ENCODE measurements around the gene UBR2.

The UBR2 gene

GRCh38 chr6:42690151-42690702 lies 126.4 kb downstream of the UBR2 start:
- H3K27ac ChIP-seq = peak overlapping the region; percentile 51
- no peaks in the 10 kb centered on the region for H3K9me3 ChIP-seq
- H3K36me3 ChIP-seq = peaks cover 98% of the 10 kb centered on the region
- TF ChIP-seq, protein P1, sequence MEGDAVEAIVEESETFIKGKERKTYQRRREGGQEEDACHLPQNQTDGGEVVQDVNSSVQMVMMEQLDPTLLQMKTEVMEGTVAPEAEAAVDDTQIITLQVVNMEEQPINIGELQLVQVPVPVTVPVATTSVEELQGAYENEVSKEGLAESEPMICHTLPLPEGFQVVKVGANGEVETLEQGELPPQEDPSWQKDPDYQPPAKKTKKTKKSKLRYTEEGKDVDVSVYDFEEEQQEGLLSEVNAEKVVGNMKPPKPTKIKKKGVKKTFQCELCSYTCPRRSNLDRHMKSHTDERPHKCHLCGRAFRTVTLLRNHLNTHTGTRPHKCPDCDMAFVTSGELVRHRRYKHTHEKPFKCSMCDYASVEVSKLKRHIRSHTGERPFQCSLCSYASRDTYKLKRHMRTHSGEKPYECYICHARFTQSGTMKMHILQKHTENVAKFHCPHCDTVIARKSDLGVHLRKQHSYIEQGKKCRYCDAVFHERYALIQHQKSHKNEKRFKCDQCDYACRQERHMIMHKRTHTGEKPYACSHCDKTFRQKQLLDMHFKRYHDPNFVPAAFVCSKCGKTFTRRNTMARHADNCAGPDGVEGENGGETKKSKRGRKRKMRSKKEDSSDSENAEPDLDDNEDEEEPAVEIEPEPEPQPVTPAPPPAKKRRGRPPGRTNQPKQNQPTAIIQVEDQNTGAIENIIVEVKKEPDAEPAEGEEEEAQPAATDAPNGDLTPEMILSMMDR (IDR thresholded peaks at IDR 0.05) = no peak
- no peaks in the 10 kb centered on the region for H3K27me3 ChIP-seq
- no peaks in the 10 kb centered on the region for H3K4me1 ChIP-seq (ENCODE audit: control insufficient read depth in 1 of 2, insufficient read depth in 1 of 2, low read depth in 1 of 2, low read length in 1 of 2)
- H3K4me3 ChIP-seq (ENCODE audit: low read depth in 1 of 2, low read length in 1 of 2) = no peak overlapping the region

GRCh38 chr6:42690872-42691271 lies 127.0 kb downstream of the UBR2 start:
- Histone ChIP-seq H3K9me3 (no peaks in the 10 kb centered on the region), H3K27ac (peak overlapping the region; percentile 51), H3K36me3 (peaks cover 95% of the 10 kb centered on the region), H3K4me1 (ENCODE audit: control insufficient read depth in 1 of 2, insufficient read depth in 1 of 2, low read depth in 1 of 2, low read length in 1 of 2) (no peaks in the 10 kb centered on the region), H3K27me3 (no peaks in the 10 kb centered on the region), H3K4me3 (ENCODE audit: low read depth in 1 of 2, low read length in 1 of 2) (no peak overlapping the region)
- TF ChIP-seq, protein P1 (IDR thresholded peaks at IDR 0.05) = no peak

GRCh38 chr6:42692137-42692911 lies 128.5 kb downstream of the UBR2 start:
- Histone ChIP-seq H3K9me3 (no peaks in the 10 kb centered on the region), H3K27me3 (no peaks in the 10 kb centered on the region), H3K36me3 (peaks cover 86% of the 10 kb centered on the region), H3K4me1 (ENCODE audit: control insufficient read depth in 1 of 2, insufficient read depth in 1 of 2, low read depth in 1 of 2, low read length in 1 of 2) (no peaks in the 10 kb centered on the region), H3K4me3 (ENCODE audit: low read depth in 1 of 2, low read length in 1 of 2) (no peak overlapping the region), H3K27ac (no peak overlapping the region)
- TF ChIP-seq, protein P1 (IDR thresholded peaks at IDR 0.05) = no peak

DNA sequence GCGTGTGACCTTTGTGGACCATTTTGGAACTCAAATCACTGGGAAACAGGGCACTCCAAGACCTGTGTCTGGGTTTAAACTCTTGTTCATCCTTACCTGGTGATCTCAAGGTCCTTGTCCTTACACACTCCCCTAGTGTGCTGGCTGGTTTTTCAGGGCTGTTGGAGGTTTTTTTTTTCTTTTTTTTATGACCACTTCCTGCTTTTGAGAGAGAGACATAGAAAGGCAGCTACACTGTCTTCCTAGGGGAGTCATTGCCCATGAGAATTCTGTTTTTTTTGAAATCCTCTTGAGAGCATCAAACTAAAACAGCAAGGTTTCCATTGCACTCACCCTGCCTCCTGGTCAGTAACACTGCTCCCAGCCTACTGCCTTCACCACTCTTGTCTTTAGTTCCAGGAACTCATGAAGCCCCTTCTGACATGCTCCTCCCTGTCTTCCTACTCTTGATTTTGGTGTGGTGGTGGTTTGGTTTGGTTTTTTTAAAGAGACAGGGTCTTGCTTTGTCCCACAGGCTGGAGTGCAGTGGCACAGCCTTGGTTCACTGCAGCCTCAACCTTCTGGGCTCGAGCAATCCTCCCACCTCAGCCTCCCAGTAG lies 130.0 kb downstream of the UBR2 start:
- no peaks in the 10 kb centered on the region for H3K27me3 ChIP-seq
- H3K4me3 ChIP-seq (ENCODE audit: low read depth in 1 of 2, low read length in 1 of 2) = no peak overlapping the region
- H3K9me3 ChIP-seq = no peaks in the 10 kb centered on the region
- peaks cover 71% of the 10 kb centered on the region for H3K36me3 ChIP-seq
- no peak overlapping the region for H3K27ac ChIP-seq
- TF ChIP-seq, protein P1 (IDR thresholded peaks at IDR 0.05) = no peak
- H3K4me1 ChIP-seq (ENCODE audit: control insufficient read depth in 1 of 2, insufficient read depth in 1 of 2, low read depth in 1 of 2, low read length in 1 of 2) = no peaks in the 10 kb centered on the region

DNA sequence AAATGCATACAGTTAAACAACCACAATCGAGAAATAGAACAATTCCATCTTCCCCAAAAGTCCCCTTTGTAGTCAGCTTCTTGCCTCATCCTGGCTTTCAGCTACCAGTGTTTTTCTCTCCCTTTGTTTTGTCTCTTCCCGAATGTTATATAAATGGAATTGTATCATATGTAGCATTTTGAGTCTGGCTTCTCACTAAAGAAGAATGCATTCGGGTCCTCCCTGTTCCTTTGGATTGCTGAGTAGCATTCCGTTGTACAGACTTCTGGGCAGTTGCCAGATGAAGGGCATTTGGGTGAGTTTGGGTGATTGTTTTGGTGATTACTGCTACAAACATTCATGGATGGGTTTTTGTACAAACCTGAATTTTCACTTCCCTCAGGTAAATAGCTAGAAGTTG lies 130.8 kb downstream of the UBR2 start:
- H3K4me1 ChIP-seq (ENCODE audit: control insufficient read depth in 1 of 2, insufficient read depth in 1 of 2, low read depth in 1 of 2, low read length in 1 of 2) = no peaks in the 10 kb centered on the region
- peaks cover 63% of the 10 kb centered on the region for H3K36me3 ChIP-seq
- no peaks in the 10 kb centered on the region for H3K9me3 ChIP-seq
- TF ChIP-seq, protein P1 (IDR thresholded peaks at IDR 0.05) = no peak
- peak overlapping the region; percentile 27 for H3K27ac ChIP-seq
- H3K4me3 ChIP-seq (ENCODE audit: low read depth in 1 of 2, low read length in 1 of 2) = no peak overlapping the region
- no peaks in the 10 kb centered on the region for H3K27me3 ChIP-seq
